HG03060 (cell line): Measurements from ENCODE around the gene CSF3R.
"Not testable (repeated sequence)": the region's sequence is repeated elsewhere in the genome, so short reads cannot be mapped to it uniquely, and the experiment has no call there.

ENCODE experiments used
- ATAC-seq: cut with Tn5 transposase; IDR thresholded peaks from one replicate; pipeline ENCODE4 v1.9.1; 2021; ENCODE audit warnings: low read depth, moderate number of reproducible peaks; ENCODE audit not compliant: unreplicated experiment

CSF3R gene

GRCh38 chr1:36513676-36514473 lies 31.2 kb upstream of the CSF3R start:
- ATAC-seq: no peak

- ATAC-seq: no peak
Observed at GRCh38 chr1:36512842-36513241, 30.1 kb upstream of the CSF3R start.

DNA sequence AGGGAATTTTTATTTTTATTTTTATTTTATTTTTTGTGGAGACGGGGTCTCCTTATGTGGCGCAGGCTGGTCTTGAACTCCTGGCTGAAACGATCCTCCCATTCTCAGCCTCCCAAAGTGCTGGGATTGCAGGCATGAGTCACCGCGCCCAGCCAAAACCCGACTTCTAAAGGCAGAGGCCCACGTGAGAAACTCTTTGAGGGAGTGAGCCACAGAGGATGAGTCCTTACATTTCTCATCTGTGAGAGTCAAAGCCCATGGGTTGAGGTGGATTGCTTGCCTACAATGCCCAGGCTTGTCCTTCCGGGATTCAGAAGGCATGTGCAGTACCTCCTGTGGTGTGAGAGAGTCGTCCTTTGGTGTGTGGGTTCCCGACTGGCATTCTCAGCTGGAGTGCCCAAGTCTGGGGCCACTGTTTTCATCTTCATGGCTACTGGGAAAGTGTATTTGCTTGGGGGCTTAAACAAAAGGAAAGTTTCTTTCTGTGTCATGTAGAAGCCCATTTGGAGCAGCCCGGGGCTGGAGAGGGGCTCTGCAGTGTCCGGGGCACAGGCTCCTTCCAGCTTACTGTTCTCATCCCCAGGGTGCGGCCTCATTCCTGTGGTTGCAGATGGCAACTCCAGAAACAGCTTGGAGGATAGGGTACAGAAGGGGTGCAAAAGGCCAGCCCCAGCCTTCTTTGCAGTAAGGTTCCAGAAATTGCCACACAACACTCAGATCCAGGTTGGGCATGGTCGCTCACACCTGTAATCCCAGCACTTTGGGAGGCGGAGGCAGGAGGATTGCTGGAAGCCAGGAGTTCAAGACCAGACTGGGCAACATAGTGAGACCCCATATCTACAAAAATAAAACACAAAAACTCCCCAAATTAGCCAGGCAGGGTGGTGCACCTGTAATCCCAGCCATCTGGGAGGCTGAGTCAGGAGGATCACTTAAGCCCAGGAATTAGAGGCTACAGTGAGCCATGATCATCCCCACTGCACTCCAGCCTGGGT lies 29.4 kb upstream of the CSF3R start:
- ATAC-seq: no peak

DNA sequence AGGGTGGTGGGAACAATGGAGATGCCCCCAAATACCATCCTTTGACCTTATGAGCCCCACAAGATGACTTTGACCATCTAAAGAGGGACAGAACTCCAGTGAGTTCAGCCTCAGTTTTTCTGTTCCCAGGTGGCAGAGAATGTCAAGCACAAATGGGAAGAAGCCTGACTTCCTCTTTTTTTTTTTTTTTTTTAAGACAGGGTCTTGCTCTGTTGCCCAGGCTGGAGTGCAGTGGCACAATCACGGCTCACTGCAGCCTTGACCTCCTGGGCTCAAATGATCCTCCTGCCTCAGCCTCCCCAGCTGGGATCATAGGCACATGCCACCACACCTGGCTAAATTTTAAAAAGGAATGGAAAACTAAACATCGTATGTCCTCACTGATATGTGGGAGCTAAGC lies 28.5 kb upstream of the CSF3R start:
- ATAC-seq: not testable (repeated sequence)

DNA sequence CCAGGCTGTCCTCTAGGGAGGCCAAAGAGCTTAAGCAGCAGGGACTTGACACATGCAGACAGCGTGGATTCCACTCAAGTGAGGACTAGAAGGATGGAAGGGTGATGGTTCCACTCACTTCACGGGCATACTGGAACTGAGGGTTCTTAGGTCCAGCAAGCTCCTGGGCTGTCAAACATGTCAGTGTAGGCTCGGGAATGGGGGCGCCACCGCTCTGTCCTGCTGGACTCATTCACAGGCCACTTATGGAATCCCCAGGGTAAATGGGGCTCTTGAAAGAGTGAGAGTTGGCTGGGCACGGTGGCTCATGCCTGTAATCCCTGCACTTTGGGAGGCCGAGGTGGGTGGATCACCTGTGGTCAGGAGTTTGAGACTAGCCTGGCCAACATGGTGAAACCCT lies 27.7 kb upstream of the CSF3R start:
- no peak for ATAC-seq

DNA sequence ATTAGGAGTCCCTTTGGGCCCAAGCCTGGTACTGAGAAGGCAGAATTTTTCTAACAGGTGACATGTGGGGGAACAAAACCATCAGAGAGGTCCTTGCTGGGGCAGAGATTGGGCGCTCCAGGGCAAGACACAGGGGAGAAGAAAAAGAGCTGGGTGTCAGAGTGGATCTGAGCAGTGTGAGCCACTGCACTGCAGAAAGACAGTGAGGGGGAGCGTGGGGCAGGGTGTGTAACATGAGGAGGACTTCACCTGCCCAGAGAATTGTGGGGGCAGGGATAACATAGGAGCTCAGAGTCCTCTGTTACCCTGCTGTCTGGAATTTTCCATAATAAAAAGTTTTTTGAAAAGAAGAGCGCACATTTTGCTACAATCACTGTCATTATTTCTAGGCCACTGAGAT lies 25.5 kb upstream of the CSF3R start:
- ATAC-seq: no peak

GRCh38 chr1:36506276-36506920 lies 23.7 kb upstream of the CSF3R start:
- ATAC-seq: no peak

DNA sequence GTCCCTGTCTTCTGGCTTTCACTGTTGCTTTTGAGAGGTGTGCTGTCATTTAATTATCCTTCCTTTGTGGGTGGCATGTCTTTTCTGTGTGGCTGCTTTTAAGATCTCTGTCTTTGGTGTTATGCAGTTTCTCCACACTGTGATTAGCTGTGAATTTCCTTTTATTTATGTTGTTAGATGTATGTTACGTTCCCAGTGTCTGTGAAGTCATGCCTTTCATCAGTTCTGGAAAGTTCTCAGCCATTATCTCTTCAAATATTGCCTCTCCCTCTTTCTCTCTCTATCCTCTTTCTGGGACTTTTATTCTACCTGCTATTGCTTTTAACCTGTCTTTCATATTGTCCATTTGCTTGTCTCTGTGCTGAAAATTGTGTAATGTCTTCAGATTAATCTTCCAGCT lies 21.0 kb upstream of the CSF3R start:
- no peak for ATAC-seq

- ATAC-seq: no peak
Observed at GRCh38 chr1:36503159-36503558, 20.4 kb upstream of the CSF3R start.

- no peak for ATAC-seq
Observed at GRCh38 chr1:36502616-36503015, 19.9 kb upstream of the CSF3R start.

DNA sequence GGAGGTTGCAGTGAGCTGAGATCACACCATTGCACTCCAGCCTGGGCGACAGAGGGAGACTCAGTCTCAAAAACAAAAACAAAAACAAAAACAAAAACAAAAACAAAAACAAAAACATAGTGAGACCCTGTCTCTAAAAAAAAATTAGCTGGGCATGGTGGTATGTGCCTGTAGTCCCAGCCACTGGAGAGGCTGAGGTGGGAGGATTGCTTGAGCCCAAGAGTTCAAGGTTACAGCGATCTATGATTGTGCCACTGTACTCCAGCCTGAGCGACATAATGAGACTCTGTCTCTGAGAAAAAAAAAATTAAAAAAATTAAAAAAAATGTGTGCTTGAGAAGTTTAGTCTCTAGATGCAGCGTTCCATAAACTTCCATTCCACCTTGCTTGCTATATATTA lies 19.2 kb upstream of the CSF3R start:
- not testable (repeated sequence) for ATAC-seq

DNA sequence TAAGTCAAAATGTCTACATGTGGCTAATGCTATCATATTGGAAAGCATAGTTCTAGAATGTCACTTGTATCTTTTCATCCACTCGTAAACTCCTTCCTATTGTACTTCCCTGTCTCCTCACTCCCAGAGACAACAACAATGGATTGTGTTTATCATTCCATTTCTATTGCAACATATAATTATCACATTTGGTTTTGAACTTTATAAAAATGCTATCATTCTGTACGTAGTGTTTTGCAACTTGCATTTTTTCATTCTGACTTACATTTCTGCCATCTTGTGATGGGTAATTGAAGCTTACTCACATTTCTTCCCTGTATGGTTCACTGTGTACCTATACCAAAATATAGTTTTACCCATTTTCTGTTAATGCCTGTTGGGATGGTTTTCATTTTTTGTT lies 14.5 kb upstream of the CSF3R start:
- no peak for ATAC-seq

DNA sequence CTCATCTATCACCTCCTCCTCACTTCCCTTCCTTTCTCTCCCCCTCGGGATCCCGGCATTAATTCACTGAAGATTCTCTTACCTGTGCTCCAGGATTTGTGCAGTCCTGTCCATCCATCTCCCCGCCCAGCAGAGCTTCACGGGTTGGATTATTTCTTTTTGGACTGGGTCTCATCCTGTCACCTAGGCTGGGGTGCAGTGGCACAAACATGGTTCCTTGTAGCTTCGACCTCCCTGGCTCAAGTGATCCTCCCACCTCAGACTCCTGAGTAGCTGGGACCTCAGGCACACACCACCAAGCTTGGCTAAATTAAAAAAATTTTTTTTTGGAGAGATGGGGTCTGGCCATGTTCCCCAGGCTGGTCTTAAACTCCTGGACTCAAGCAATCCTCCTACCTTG lies 12.3 kb upstream of the CSF3R start:
- no peak for ATAC-seq

DNA sequence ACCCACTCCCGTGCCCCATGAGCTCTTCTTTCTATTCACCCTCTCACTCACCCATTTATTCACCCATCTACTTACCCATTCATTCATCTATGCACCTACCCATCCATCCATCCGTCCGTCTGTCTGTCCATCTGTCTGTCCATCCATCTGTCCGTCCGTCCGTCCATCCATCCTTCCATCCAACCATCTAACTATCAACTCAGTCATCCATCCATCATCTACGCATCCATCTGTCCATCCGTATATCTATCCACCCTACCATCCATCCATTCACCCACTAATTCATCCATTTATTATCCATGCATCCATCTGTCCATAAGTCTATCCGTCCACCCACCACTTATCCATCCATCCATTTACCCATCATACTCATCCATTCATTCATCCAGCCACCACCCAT lies 10.8 kb upstream of the CSF3R start:
- ATAC-seq: no peak

GRCh38 chr1:36492491-36492890 lies 9.8 kb upstream of the CSF3R start:
- ATAC-seq: no peak

GRCh38 chr1:36489258-36490051 lies 6.7 kb upstream of the CSF3R start:
- not testable (repeated sequence) for ATAC-seq

DNA sequence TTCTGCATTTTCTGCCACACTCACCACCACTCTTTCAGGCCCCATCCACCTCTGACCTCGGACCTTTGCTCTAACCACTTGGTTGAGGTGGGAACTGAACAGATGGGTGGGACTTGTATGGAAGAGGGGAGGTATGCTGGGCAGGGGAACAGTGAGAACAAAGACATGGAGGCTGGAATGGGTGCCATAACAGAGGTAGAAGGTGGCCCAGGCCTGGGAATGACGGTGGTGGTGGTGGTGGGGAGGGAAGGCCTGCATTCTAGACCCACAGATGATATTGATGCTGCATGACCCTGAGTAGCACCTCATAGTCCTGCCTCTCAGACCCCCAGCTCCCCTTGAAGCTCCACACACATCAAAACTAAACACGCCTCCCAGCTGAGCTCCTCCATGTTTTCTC lies 5.2 kb upstream of the CSF3R start:
- ATAC-seq: no peak

- not testable (repeated sequence) for ATAC-seq
Observed at GRCh38 chr1:36487336-36487725, 4.6 kb upstream of the CSF3R start.

DNA sequence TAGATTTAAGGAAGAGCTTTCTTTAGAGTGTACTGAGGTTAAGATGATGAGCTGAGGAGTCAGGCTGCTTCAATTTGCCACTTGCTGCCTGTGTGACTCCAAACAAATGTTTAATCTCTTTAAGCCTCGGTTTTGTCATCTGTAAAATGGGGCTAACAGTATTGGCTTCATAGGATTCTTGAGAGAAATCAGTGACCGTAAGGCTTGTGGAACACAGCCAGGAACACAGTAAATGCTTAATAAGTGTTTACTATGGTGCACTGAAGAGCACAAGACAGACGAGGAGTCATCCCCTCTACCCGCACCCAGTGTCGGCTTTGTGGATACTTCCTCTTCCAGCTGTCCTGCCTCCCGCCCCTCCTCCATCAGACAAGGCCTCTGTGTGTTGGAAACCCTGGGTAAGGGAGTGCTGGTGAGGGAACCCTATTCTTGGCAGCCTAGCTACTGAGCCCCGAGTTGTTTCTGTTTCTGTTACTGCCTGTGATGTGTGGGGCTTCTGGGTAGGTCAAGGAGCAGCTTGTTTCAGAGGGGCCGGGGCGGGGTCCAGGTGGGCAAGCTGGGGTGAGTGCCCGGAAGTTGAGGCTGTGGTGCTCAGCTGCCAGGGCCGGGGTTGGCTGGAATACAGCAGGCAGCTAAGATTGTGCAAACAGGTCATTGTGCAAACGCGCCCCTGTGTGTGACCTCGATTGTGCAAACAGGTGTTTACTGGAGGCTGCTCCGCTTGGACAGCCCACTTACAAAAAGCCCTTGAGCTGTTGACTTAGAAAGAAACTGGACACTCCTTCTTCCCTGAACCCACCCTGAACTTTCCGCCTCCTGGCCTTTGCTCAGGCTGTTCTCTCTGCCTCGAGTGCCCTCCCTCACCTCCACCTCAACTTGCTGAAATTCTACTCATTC lies 4.0 kb upstream of the CSF3R start:
- no peak for ATAC-seq
